Activated naive CD4-positive, alpha-beta T cell treated with anti-CD3 and anti-CD28 coated beads, Interleukin-2, amount 10 ng/mL, durations not matched to agents 7 days and 5 days (primary cell): ENCODE measurements around the gene PTPN3.
A peak's percentile ranks its signal among the peaks of the same experiment; 100 is the strongest.

Experiments used
- CTCF ChIA-PET: fragments of 350-600 bp; sonication (Branson Sonifier 250); formaldehyde crosslinking; loops from one replicate; lab custom pipeline; 2021; ENCODE audit warnings: antibody characterized with exemption; lab: Charles Lee
- DNase-seq: peaks from one replicate; pipeline ENCODE4 v3.0.0-alpha.2; 2020
- H3K27ac Mint-ChIP-seq: one replicate; pipeline ENCODE4 v1.8.0; 2021; ENCODE audit warnings: mild to moderate bottlenecking, moderate library complexity, mixed read lengths
- H3K27me3 Mint-ChIP-seq: one replicate; pipeline ENCODE4 v1.8.0; 2021; ENCODE audit warnings: mild to moderate bottlenecking, mixed read lengths
- H3K36me3 Mint-ChIP-seq: one replicate; pipeline ENCODE4 v1.8.0; 2021; ENCODE audit warnings: mixed read lengths
- H3K4me1 Mint-ChIP-seq: one replicate; pipeline ENCODE4 v1.8.0; 2021; ENCODE audit warnings: mixed read lengths
- H3K4me3 Mint-ChIP-seq: one replicate; pipeline ENCODE4 v1.8.0; 2021; ENCODE audit warnings: mild to moderate bottlenecking, moderate library complexity, mixed read lengths
- H3K9me3 Mint-ChIP-seq: one replicate; pipeline ENCODE4 v1.8.0; 2021; ENCODE audit warnings: mixed read lengths

PTPN3 gene

DNA sequence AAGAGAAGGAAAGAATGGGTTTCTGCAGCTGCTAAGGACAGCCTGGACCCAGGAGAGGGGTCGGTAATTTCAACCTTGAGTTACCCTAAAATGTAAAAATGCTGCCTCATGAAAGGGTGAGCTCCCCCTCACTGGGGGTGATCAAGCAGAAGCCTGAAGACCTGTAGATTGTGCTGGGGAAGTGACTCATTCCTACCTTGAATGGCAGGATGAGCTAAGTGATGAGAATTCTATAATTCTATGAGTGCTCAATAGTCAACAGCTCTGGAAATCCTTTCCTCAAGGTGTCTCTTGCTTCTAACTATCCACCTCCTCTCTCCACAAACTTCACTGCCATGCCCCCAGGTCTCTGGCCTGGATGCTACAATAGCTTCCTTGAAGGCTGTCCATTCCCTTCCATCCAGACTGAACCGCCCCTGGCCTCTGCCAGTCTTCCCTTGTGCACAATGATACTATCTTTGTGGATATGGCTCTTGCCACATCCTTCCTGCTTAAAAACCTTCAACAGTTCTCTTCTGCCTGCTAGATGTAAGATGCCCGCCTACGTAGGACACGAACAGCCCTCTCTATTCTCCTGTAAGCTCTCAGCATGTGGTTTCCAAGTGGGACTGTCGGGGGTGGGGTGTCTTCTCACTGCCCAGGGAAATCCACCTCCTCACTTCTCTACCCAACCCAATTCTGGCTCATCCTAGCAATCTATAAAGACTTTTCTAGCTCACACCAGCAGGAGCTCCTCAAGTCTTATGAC, 50.6 kb downstream of the PTPN3 start:
- CTCF ChIA-PET, result interaction anchor here (0.7 to 6.1 kb wide), 5 partner anchors 11 to 33 kb away, joined by 3 to 60 read pairs (median 5); no protein-coding TSS in a partner anchor
- peaks cover 57% of the 10 kb centered on the region for H3K27me3 Mint-ChIP-seq
- H3K4me3 Mint-ChIP-seq, result no peak overlapping the region
- DNase-seq, result peak; percentile 26
- H3K4me1 Mint-ChIP-seq, result peaks cover 11% of the 10 kb centered on the region
- no peaks in the 10 kb centered on the region for H3K9me3 Mint-ChIP-seq
- no peaks in the 10 kb centered on the region for H3K36me3 Mint-ChIP-seq
- H3K27ac Mint-ChIP-seq, result peak overlapping the region; percentile 40

- no peaks in the 10 kb centered on the region for H3K9me3 Mint-ChIP-seq
- no peak overlapping the region for H3K4me3 Mint-ChIP-seq
- no peak overlapping the region for H3K27ac Mint-ChIP-seq
- CTCF ChIA-PET, result no interaction called here
- no peaks in the 10 kb centered on the region for H3K36me3 Mint-ChIP-seq
- DNase-seq, result no peak
- H3K4me1 Mint-ChIP-seq, result peaks cover 26% of the 10 kb centered on the region
- H3K27me3 Mint-ChIP-seq, result peaks cover 57% of the 10 kb centered on the region
Measured at GRCh38 chr9:109444771-109445320, 53.3 kb downstream of the PTPN3 start.

- H3K9me3 Mint-ChIP-seq, result no peaks in the 10 kb centered on the region
- DNase-seq, result no peak
- peaks cover 24% of the 10 kb centered on the region for H3K4me1 Mint-ChIP-seq
- CTCF ChIA-PET, result interaction anchor here (0.7 to 5.7 kb wide), 6 partner anchors 11 to 714 kb away, joined by 3 to 189 read pairs (median 8); no protein-coding TSS in a partner anchor
- peaks cover 63% of the 10 kb centered on the region for H3K27me3 Mint-ChIP-seq
- no peak overlapping the region for H3K27ac Mint-ChIP-seq
- no peaks in the 10 kb centered on the region for H3K36me3 Mint-ChIP-seq
- no peak overlapping the region for H3K4me3 Mint-ChIP-seq
Measured at GRCh38 chr9:109442716-109443115, 55.4 kb downstream of the PTPN3 start.

- CTCF ChIA-PET, result interaction anchor here (0.7 to 5.7 kb wide), 21 partner anchors 8 to 491 kb away, joined by 3 to 189 read pairs (median 6); no protein-coding TSS in a partner anchor
- DNase-seq, result no peak
- Mint-ChIP-seq H3K4me1 (peaks cover 16% of the 10 kb centered on the region), H3K27ac (no peak overlapping the region), H3K9me3 (no peaks in the 10 kb centered on the region), H3K27me3 (peaks cover 56% of the 10 kb centered on the region), H3K4me3 (no peak overlapping the region), H3K36me3 (no peaks in the 10 kb centered on the region)
Measured at GRCh38 chr9:109441296-109441695, 56.8 kb downstream of the PTPN3 start.

GRCh38 chr9:109440797-109441287, 57.3 kb downstream of the PTPN3 start:
- peaks cover 16% of the 10 kb centered on the region for H3K4me1 Mint-ChIP-seq
- peak; percentile 67 for DNase-seq
- H3K36me3 Mint-ChIP-seq, result no peaks in the 10 kb centered on the region
- H3K27ac Mint-ChIP-seq, result no peak overlapping the region
- CTCF ChIA-PET, result interaction anchor here (0.7 to 5.7 kb wide), 24 partner anchors 8 to 781 kb away, joined by 3 to 189 read pairs (median 6); no protein-coding TSS in a partner anchor
- H3K4me3 Mint-ChIP-seq, result no peak overlapping the region
- peaks cover 52% of the 10 kb centered on the region for H3K27me3 Mint-ChIP-seq
- no peaks in the 10 kb centered on the region for H3K9me3 Mint-ChIP-seq

GRCh38 chr9:109440117-109440515, 58.0 kb downstream of the PTPN3 start:
- no peak for DNase-seq
- no peaks in the 10 kb centered on the region for H3K9me3 Mint-ChIP-seq
- H3K27me3 Mint-ChIP-seq, result peaks cover 52% of the 10 kb centered on the region
- no peak overlapping the region for H3K27ac Mint-ChIP-seq
- no peak overlapping the region for H3K4me3 Mint-ChIP-seq
- H3K36me3 Mint-ChIP-seq, result no peaks in the 10 kb centered on the region
- CTCF ChIA-PET, result interaction anchor here (0.7 to 5.7 kb wide), 23 partner anchors 9 to 782 kb away, joined by 3 to 189 read pairs (median 6); no protein-coding TSS in a partner anchor
- H3K4me1 Mint-ChIP-seq, result peaks cover 16% of the 10 kb centered on the region

DNA sequence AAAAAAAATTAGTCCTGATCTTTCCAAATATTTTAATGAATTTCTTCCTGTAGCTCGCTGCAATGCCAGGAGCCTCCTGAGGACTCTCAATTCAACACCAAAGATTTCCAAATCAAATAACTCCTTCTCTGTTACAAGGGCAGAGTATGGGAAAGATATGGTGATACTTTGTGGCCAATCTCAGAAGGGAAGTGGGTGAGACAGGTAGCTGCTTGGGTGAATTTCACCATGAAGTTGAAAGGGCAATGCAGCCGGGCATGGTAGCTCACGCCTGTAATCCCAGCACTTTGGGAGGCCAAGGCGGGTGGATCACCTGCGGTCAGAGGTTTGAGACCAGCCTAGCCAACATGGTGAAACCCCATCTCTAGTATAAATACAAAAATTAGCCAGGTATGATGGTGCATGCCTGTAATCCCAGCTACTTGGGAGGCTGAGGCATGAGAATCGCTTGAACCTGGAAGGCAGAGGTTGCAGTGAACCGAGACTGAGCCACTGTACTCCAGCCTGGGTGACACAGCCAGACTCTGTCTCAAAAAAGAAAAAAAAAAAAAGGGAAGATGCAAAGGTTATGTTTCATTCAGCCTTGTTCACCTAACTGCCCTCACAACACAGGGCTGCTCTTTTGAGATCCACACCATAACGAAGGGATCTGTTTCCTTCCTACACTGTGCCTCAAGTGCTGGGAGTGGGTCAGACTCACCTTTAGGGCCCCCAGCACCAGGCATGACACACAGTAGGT, 58.6 kb downstream of the PTPN3 start:
- peaks cover 48% of the 10 kb centered on the region for H3K27me3 Mint-ChIP-seq
- no peak overlapping the region for H3K4me3 Mint-ChIP-seq
- no peak for DNase-seq
- no peaks in the 10 kb centered on the region for H3K36me3 Mint-ChIP-seq
- H3K4me1 Mint-ChIP-seq, result peaks cover 16% of the 10 kb centered on the region
- no peak overlapping the region for H3K27ac Mint-ChIP-seq
- CTCF ChIA-PET, result interaction anchor here (0.6 to 5.7 kb wide), 12 partner anchors 11 to 741 kb away, joined by 3 to 189 read pairs (median 8); no protein-coding TSS in a partner anchor
- no peaks in the 10 kb centered on the region for H3K9me3 Mint-ChIP-seq

DNA sequence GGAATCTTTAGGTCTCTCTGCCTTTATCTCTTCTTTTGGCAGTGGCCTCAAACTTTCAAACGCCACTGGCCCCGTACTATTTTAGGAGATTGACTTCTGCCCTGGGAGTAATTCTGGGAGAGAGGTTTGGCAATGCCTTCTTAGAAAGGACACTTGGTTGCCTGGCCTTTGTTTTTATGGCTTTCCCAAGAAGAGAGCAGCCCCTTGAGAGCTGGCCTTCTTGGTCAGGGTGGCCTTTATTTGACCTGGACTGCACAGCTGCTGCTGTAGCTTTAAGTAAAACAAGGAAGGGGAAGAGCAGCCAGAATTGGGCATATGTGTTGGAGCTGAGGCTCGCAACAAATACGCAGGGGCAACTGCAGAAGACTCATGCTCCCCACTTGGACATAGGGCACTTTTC, 60.8 kb downstream of the PTPN3 start:
- H3K36me3 Mint-ChIP-seq, result no peaks in the 10 kb centered on the region
- peaks cover 16% of the 10 kb centered on the region for H3K4me1 Mint-ChIP-seq
- H3K27me3 Mint-ChIP-seq, result peaks cover 36% of the 10 kb centered on the region
- DNase-seq, result no peak
- H3K9me3 Mint-ChIP-seq, result no peaks in the 10 kb centered on the region
- H3K27ac Mint-ChIP-seq, result no peak overlapping the region
- H3K4me3 Mint-ChIP-seq, result no peak overlapping the region
- CTCF ChIA-PET, result interaction anchor here (1.0 to 1.7 kb wide), 4 partner anchors 13 to 36 kb away, joined by 3 to 6 read pairs (median 4); no protein-coding TSS in a partner anchor

- H3K9me3 Mint-ChIP-seq, result no peaks in the 10 kb centered on the region
- H3K27ac Mint-ChIP-seq, result no peak overlapping the region
- peaks cover 33% of the 10 kb centered on the region for H3K27me3 Mint-ChIP-seq
- H3K36me3 Mint-ChIP-seq, result no peaks in the 10 kb centered on the region
- no peak for DNase-seq
- CTCF ChIA-PET, result interaction anchor here (1.3 kb wide), 1 partner anchor 34 kb away, joined by 5 read pairs; no protein-coding TSS in a partner anchor
- H3K4me3 Mint-ChIP-seq, result no peak overlapping the region
- H3K4me1 Mint-ChIP-seq, result peaks cover 13% of the 10 kb centered on the region
Measured at GRCh38 chr9:109436071-109436470, 62.0 kb downstream of the PTPN3 start.

- H3K27me3 Mint-ChIP-seq, result peaks cover 12% of the 10 kb centered on the region
Measured at GRCh38 chr9:109433476-109433875, 64.6 kb downstream of the PTPN3 start.

DNA sequence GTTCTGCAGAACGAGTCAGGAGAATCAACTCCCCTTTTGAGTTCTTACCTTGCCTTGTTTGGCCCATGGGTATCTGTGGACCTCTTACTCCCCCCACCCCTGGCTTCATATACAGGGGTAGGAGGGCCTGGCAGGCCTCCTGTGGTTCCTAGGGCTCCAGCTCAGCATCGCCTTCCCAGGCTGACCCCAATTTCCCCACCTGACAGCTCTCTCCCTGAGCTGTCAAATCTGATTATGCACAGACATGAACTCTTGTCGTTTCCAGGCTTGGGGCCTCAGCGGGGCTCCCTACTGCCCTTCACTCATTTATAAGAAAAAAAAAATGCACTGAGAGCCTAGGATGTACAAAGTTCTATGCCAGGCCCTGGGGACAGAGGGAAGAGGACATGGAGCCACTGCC, 67.9 kb downstream of the PTPN3 start:
- H3K36me3 Mint-ChIP-seq, result no peaks in the 10 kb centered on the region
- no peak overlapping the region for H3K4me3 Mint-ChIP-seq
- H3K4me1 Mint-ChIP-seq, result no peaks in the 10 kb centered on the region
- DNase-seq, result no peak
- peaks cover 7% of the 10 kb centered on the region for H3K27me3 Mint-ChIP-seq
- CTCF ChIA-PET, result no interaction called here
- no peak overlapping the region for H3K27ac Mint-ChIP-seq
- no peaks in the 10 kb centered on the region for H3K9me3 Mint-ChIP-seq

More at GRCh38 chr9:109433476-109433875, 64.6 kb downstream of the PTPN3 start:
- H3K9me3 Mint-ChIP-seq, result no peaks in the 10 kb centered on the region
- no peak overlapping the region for H3K4me3 Mint-ChIP-seq
- H3K4me1 Mint-ChIP-seq, result no peaks in the 10 kb centered on the region
- no peak overlapping the region for H3K27ac Mint-ChIP-seq
- no peaks in the 10 kb centered on the region for H3K36me3 Mint-ChIP-seq
- CTCF ChIA-PET, result interaction anchor here (0.9 kb wide), 1 partner anchor 36 kb away, joined by 3 read pairs; no protein-coding TSS in a partner anchor
- no peak for DNase-seq

GRCh38 chr9:109428854-109429253, 69.3 kb downstream of the PTPN3 start:
- Mint-ChIP-seq H3K9me3 (no peaks in the 10 kb centered on the region), H3K4me3 (no peak overlapping the region), H3K27ac (no peak overlapping the region), H3K4me1 (no peaks in the 10 kb centered on the region), H3K36me3 (no peaks in the 10 kb centered on the region), H3K27me3 (peaks cover 5% of the 10 kb centered on the region)
- no peak for DNase-seq
- CTCF ChIA-PET, result interaction anchor here (1.5 to 2.4 kb wide), 4 partner anchors 10 to 45 kb away, joined by 3 to 13 read pairs (median 4); no protein-coding TSS in a partner anchor

DNA sequence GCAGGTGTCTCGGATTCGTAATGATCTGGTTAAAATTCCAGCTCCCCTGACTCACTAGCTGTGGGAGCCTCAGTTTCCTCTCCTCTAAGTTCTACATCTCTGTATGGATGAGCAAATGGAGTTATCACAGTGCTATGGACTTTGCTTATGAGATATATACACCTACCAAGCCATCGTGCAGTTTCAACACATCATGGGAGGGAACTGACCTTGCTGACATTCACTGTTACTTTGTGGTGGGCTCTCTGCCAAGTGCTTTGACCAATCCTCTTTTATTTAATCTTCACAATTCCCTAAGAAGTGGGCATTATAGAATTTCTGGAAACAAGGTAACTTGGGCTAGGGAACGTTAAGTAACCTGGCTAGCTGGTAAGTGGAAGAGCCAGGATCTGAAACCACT, 70.2 kb downstream of the PTPN3 start:
- H3K27ac Mint-ChIP-seq, result no peak overlapping the region
- no peak overlapping the region for H3K4me3 Mint-ChIP-seq
- H3K4me1 Mint-ChIP-seq, result no peaks in the 10 kb centered on the region
- DNase-seq, result no peak
- no peaks in the 10 kb centered on the region for H3K9me3 Mint-ChIP-seq
- no peaks in the 10 kb centered on the region for H3K36me3 Mint-ChIP-seq
- CTCF ChIA-PET, result interaction anchor here (1.5 to 2.4 kb wide), 4 partner anchors 11 to 46 kb away, joined by 3 to 13 read pairs (median 4); no protein-coding TSS in a partner anchor
- peaks cover 5% of the 10 kb centered on the region for H3K27me3 Mint-ChIP-seq
